CD4-positive, alpha-beta T cell treated with Interleukin-1 beta for 1 hour (primary cell): ENCODE measurements around the gene FOXK1.
"Not testable (repeated sequence)": the region's sequence is repeated elsewhere in the genome, so short reads cannot be mapped to it uniquely, and the experiment has no call there.

Experiments used
- DNase-seq, 2 donors: peaks; one replicate each; pipeline ENCODE4 v3.0.0-alpha.2; 2020 to 2022

Gene FOXK1

GRCh38 chr7:4681886-4682620 lies at the start of gene FOXK1:
Gene FOXK1 (plus strand): TSS chr7:4682295. CDS start chr7:4682309, 14 bp downstream.
- peak; percentile 78 to 80 for DNase-seq

- no peak for DNase-seq
These were observed 49.1 kb upstream of the FOXK1 start for GRCh38 chr7:4633012-4633411.

GRCh38 chr7:4634166-4634565 lies 47.9 kb upstream of the FOXK1 start:
- DNase-seq = no peak

GRCh38 chr7:4638781-4639575 lies 43.1 kb upstream of the FOXK1 start:
- peak in 1 of 2 donors; percentile 5 for DNase-seq

GRCh38 chr7:4641091-4641666 lies 40.9 kb upstream of the FOXK1 start:
- no peak for DNase-seq

- DNase-seq = peak; percentile 95 to 96
These were observed 40.2 kb upstream of the FOXK1 start for GRCh38 chr7:4641667-4642467.

- no peak for DNase-seq
These were observed 39.5 kb upstream of the FOXK1 start for GRCh38 chr7:4642468-4643203.

GRCh38 chr7:4643204-4643471 lies 39.0 kb upstream of the FOXK1 start:
- DNase-seq = not testable (repeated sequence)

- DNase-seq = no peak
These were observed 36.8 kb upstream of the FOXK1 start for GRCh38 chr7:4645246-4645645.

- DNase-seq = no peak
These were observed 34.0 kb upstream of the FOXK1 start for GRCh38 chr7:4648111-4648510.

GRCh38 chr7:4650433-4651047 lies 31.6 kb upstream of the FOXK1 start:
- no peak for DNase-seq

GRCh38 chr7:4653771-4654170 lies 28.3 kb upstream of the FOXK1 start:
- no peak for DNase-seq

GRCh38 chr7:4655311-4655710 lies 26.8 kb upstream of the FOXK1 start:
- no peak for DNase-seq

GRCh38 chr7:4655896-4656295 lies 26.2 kb upstream of the FOXK1 start:
- no peak for DNase-seq

GRCh38 chr7:4657640-4658417 lies 24.3 kb upstream of the FOXK1 start:
- no peak for DNase-seq

- no peak for DNase-seq
These were observed 22.4 kb upstream of the FOXK1 start for GRCh38 chr7:4659551-4660286.

- DNase-seq = no peak
These were observed 20.2 kb upstream of the FOXK1 start for GRCh38 chr7:4661871-4662270.

- no peak for DNase-seq
These were observed 18.7 kb upstream of the FOXK1 start for GRCh38 chr7:4663239-4664018.

GRCh38 chr7:4665661-4666060 lies 16.4 kb upstream of the FOXK1 start:
- DNase-seq = no peak
